HepG2 (cell line): ENCODE data around the gene KXD1. TPM values are rescaled to one million over a fixed set of nuclear protein-coding genes. Genes with fewer than 3 reads are reported as not detected.

Experiments
- CBFB ChIP-seq: sonication (generic); formaldehyde crosslinking; IDR thresholded peaks from 2 replicates; pipeline ENCODE4 v1.4.0; 2020; ENCODE audit warnings: missing genetic modification reagents
- DNMT3B ChIP-seq: conservative IDR thresholded peaks from 2 replicates; pipeline ENCODE4 v1.6.1; 2016; ENCODE audit warnings: missing biosample characterization, control low read depth
- EED ChIP-seq: sonication (generic); formaldehyde crosslinking; IDR thresholded peaks from 2 replicates; pipeline ENCODE4 v1.5.0; 2020; ENCODE audit warnings: mild to moderate bottlenecking, missing genetic modification reagents
- HOMEZ ChIP-seq: IDR thresholded peaks from 2 replicates; pipeline ENCODE4 v1.6.1; 2016; ENCODE audit warnings: low read depth
- KDM4B ChIP-seq: sonication (generic); formaldehyde crosslinking; IDR thresholded peaks from 2 replicates; pipeline ENCODE4 v1.4.0; 2020; ENCODE audit warnings: missing genetic modification reagents
- KLF6 ChIP-seq: IDR thresholded peaks from 2 replicates; pipeline ENCODE4 v1.8.0; 2016; ENCODE audit warnings: missing biosample characterization, missing genetic modification reagents
- NCOR1 ChIP-seq: fragments of 200-600 bp; sonication (generic); IDR thresholded peaks from 2 replicates; pipeline ENCODE4 v1.7.0; 2017; ENCODE audit warnings: antibody characterized with exemption, low read length, borderline replicate concordance
- PAF1 ChIP-seq: IDR thresholded peaks from 2 replicates; pipeline ENCODE4 v1.6.1; 2016; ENCODE audit warnings: missing genetic modification reagents, missing compliant biosample characterization
- PHF8 ChIP-seq: sonication (generic); formaldehyde crosslinking; IDR thresholded peaks from 2 replicates; pipeline ENCODE4 v1.5.0; 2020; ENCODE audit warnings: missing genetic modification reagents
- POLR2A ChIP-seq, 2 experiments: IDR thresholded peaks; 2 replicates each; pipeline ENCODE4 v1.6.1; 2011; ENCODE audit warnings: low read depth in 2 of 2, low read length in 2 of 2, mild to moderate bottlenecking in 1 of 2, moderate library complexity in 1 of 2; ENCODE audit not compliant: insufficient read depth in 1 of 2
- RARG ChIP-seq: sonication (generic); formaldehyde crosslinking; IDR thresholded peaks from 2 replicates; pipeline ENCODE4 v1.4.0; 2020; ENCODE audit warnings: low read depth, mild to moderate bottlenecking, missing genetic modification reagents
- TAF1 ChIP-seq: sonication (generic); formaldehyde crosslinking; IDR thresholded peaks from 2 replicates; pipeline ENCODE4 v1.4.0; 2020; ENCODE audit warnings: missing genetic modification reagents
- ZBTB42 ChIP-seq: sonication (generic); formaldehyde crosslinking; IDR thresholded peaks from 2 replicates; pipeline ENCODE4 v1.5.0; 2020; ENCODE audit warnings: mild to moderate bottlenecking, missing genetic modification reagents
- ZNF101 ChIP-seq: sonication (generic); formaldehyde crosslinking; IDR thresholded peaks from 2 replicates; pipeline ENCODE4 v1.4.0; 2020; ENCODE audit warnings: mild to moderate bottlenecking, low read depth, missing genetic modification reagents, borderline replicate concordance
- ZNF18 ChIP-seq: sonication (generic); formaldehyde crosslinking; IDR thresholded peaks from 2 replicates; pipeline ENCODE4 v1.8.0; 2022; ENCODE audit warnings: mild to moderate bottlenecking, missing genetic modification reagents; ENCODE audit not compliant: insufficient replicate concordance
- ZNF20 ChIP-seq: sonication (generic); formaldehyde crosslinking; IDR thresholded peaks from 2 replicates; pipeline ENCODE4 v1.4.0; 2020; ENCODE audit warnings: mild to moderate bottlenecking, moderate library complexity, missing genetic modification reagents
- ZNF230 ChIP-seq: sonication (generic); formaldehyde crosslinking; IDR thresholded peaks from 2 replicates; pipeline ENCODE4 v1.4.0; 2020; ENCODE audit warnings: mild to moderate bottlenecking, missing genetic modification reagents
- ZNF414 ChIP-seq: sonication (generic); formaldehyde crosslinking; IDR thresholded peaks from 2 replicates; pipeline ENCODE4 v1.5.0; 2020; ENCODE audit warnings: missing genetic modification reagents
- ZNF552 ChIP-seq: sonication (generic); formaldehyde crosslinking; IDR thresholded peaks from 2 replicates; pipeline ENCODE4 v1.9.0; 2022; ENCODE audit warnings: missing genetic modification reagents, mild to moderate bottlenecking, borderline replicate concordance
- ZNF704 ChIP-seq: sonication (generic); formaldehyde crosslinking; IDR thresholded peaks from 2 replicates; pipeline ENCODE4 v1.8.1; 2023; ENCODE audit warnings: mild to moderate bottlenecking, inconsistent platforms, moderate library complexity, missing genetic modification reagents, borderline replicate concordance
- polyA plus RNA-seq, 8 experiments: library from polyadenylated mRNA; depleted of rRNA in 3 of 8; stranded (reverse) in 7 of 8; unstranded in 1 of 8; fragments of >200 nt; fragmentation: Illumina TruSeq in 4 of 8; extraction: Trizol in 4 of 8; gene quantifications; 2 replicates each; pipeline versions ENCODE4 v1.2.1 to v1.2.3, GENCODE V29; 2011 to 2016; ENCODE audit warnings: low read depth in 4 of 8, missing spikeins in 1 of 8, mixed read lengths in 1 of 8; ENCODE audit not compliant: insufficient read depth in 1 of 8
- total RNA-seq, 5 experiments: library from RNA; depleted of rRNA; stranded (reverse); fragments of >200 nt; fragmentation: Illumina TruSeq; extraction: Trizol; gene quantifications; 2 replicates each; pipeline ENCODE4 v1.2.3, GENCODE V29; 2016; ENCODE audit warnings: low read depth in 1 of 5

The KXD1 gene
- total and polyA plus RNA-seq, 2 of the 13 experiments (the other 11 are each of a cell fraction or from before 2014, with no cell fraction given), result 44.6 to 143 TPM

- TF ChIP-seq ZNF20 (CRISPR knock-in tag) (no peak), RARG (no peak), POLR2A (IDR thresholded peaks at IDR 0.05; ENCODE audit: insufficient read depth in 1 of 2, low read depth in 2 of 2, low read length in 2 of 2) (peak; percentile 90 to 93), PAF1 (CRISPR knock-in tag) (no peak), NCOR1 (0 out of 2 replicates have a peak, but pooled peaks have one; percentile 15), HOMEZ (CRISPR knock-in tag) (no peak), ZNF414 (CRISPR knock-in tag) (0 out of 2 replicates have a peak, but pooled peaks have one; percentile 72), KLF6 (0 out of 2 replicates have a peak, but pooled peaks have one; percentile 63), TAF1 (CRISPR knock-in tag) (peak; percentile 92), ZNF18 (peak; percentile 42), CBFB (CRISPR knock-in tag) (peak; percentile 37; the same call in 1 of the 2 replicates), ZNF704 (CRISPR knock-in tag) (peak; percentile 34; the same call in 1 of the 2 replicates), DNMT3B (CRISPR knock-in tag) (no peak), ZBTB42 (CRISPR knock-in tag) (0 out of 2 replicates have a peak, but pooled peaks have one; percentile 44), KDM4B (CRISPR knock-in tag) (no peak), ZNF230 (0 out of 2 replicates have a peak, but pooled peaks have one; percentile 58), EED (no peak), ZNF101 (CRISPR knock-in tag) (no peak), PHF8 (peak; percentile 79), ZNF552 (CRISPR knock-in tag) (0 out of 2 replicates have a peak, but pooled peaks have one; percentile 31)
These were observed 36.0 kb upstream of the KXD1 start, which contains the start of gene ELL (continued) for GRCh38 chr19:18521692-18522123.
